Breast epithelium (tissue), 4 donors: ENCODE results near the gene SPG11. TPM values are rescaled to one million over a fixed set of nuclear protein-coding genes. Genes with fewer than 3 reads are reported as not detected.

Source experiments
- DNase-seq, 2 donors: peaks; one replicate each; pipeline ENCODE4 v3.0.0-alpha.2; 2019; ENCODE audit warnings: low spot score in 2 of 2
- H3K27ac ChIP-seq, 2 donors: fragments of 200-600 bp; sonication (generic) in 1 of 2; one replicate each; pipeline ENCODE4 v1.5.1; 2016 to 2019; ENCODE audit warnings: mild to moderate bottlenecking in 1 of 2
- H3K27me3 ChIP-seq, 2 donors: fragments of 200-600 bp; sonication (generic) in 1 of 2; one replicate each; pipeline versions ENCODE4 v1.5.1 to v1.6.0; 2017 to 2019; ENCODE audit warnings: control low read depth in 1 of 2, mild to moderate bottlenecking in 1 of 2
- H3K36me3 ChIP-seq: fragments of 200-600 bp; one replicate; pipeline ENCODE4 v1.5.1; 2019
- H3K4me1 ChIP-seq, 2 donors: fragments of 200-600 bp; sonication (generic); one replicate each; pipeline ENCODE4 v1.5.1; 2016 to 2019; ENCODE audit warnings: control low read depth in 1 of 2
- H3K4me3 ChIP-seq, 3 donors: fragments of 200-600 bp; sonication (generic); 1 replicate in 2 of 3; 2 replicates in 1 of 3; pipeline ENCODE4 v1.5.1; 2016 to 2019; ENCODE audit warnings: mild to moderate bottlenecking in 3 of 3, moderate library complexity in 2 of 3
- H3K9me3 ChIP-seq, 2 donors: fragments of 200-600 bp; sonication (generic) in 1 of 2; one replicate each; pipeline ENCODE4 v1.5.1; 2016 to 2019; ENCODE audit warnings: control low read depth in 1 of 2
- CTCF ChIP-seq, 3 donors: fragments of 450-650 bp; IDR thresholded peaks; one replicate each; pipeline ENCODE4 v1.5.1; 2016 to 2017; ENCODE audit warnings: antibody characterized with exemption in 3 of 3, mild to moderate bottlenecking in 3 of 3, moderate library complexity in 3 of 3
- POLR2A ChIP-seq: fragments of 450-650 bp; IDR thresholded peaks from one replicate; pipeline ENCODE4 v1.6.1; 2016; ENCODE audit warnings: antibody characterized with exemption, mild to moderate bottlenecking, moderate library complexity
- POLR2AphosphoS5 ChIP-seq, 3 donors: sonication (generic); formaldehyde crosslinking; IDR thresholded peaks; one replicate each; pipeline ENCODE4 v1.6.1; 2017; ENCODE audit warnings: antibody characterized with exemption in 3 of 3
- intact Hi-C: fragments of 100-400 bp; cut with DNase I; formaldehyde crosslinking; loops from one replicate; pipeline ENCODE4 v1.15.1; 2023; ENCODE audit warnings: low total_unique reads
- total RNA-seq, 3 donors: library from RNA; depleted of rRNA; stranded (reverse); fragments of >200 nt; gene quantifications; one replicate each; pipeline ENCODE4 v1.1.0, GENCODE V29; 2016

SPG11 gene
- total RNA-seq, 3 donors from 2014 or later = 82.4 to 117 (median 103) TPM

- H3K27ac ChIP-seq = peak overlapping the region; percentile 98 to 99
- peaks cover 0 to 28% of the 10 kb centered on the region in 2 donors for H3K4me1 ChIP-seq
- no peaks in the 10 kb centered on the region for H3K36me3 ChIP-seq
- H3K9me3 ChIP-seq = no peaks in the 10 kb centered on the region
- H3K4me3 ChIP-seq = peak overlapping the region; percentile 68 to 97 (median 78)
- no peak for TF ChIP-seq POLR2A
- TF ChIP-seq POLR2AphosphoS5 (IDR thresholded peaks at IDR 0.05) = no peak
- TF ChIP-seq CTCF (IDR thresholded peaks at IDR 0.05) = peak in 1 of 3 donors; percentile 10
- no peak for DNase-seq
- intact Hi-C loops = no loop called here
- H3K27me3 ChIP-seq = no peaks in the 10 kb centered on the region
Observed at GRCh38 chr15:44537735-44538240, 125.7 kb downstream of the SPG11 start.

- peak within 1 kb of the TSS; percentile 98 to 99 for H3K27ac ChIP-seq
- peaks cover 0 to 24% of the 10 kb centered on the region in 2 donors for H3K4me1 ChIP-seq
- H3K4me3 ChIP-seq = peak within 1 kb of the TSS; percentile 68 to 97 (median 78)
- H3K27me3 ChIP-seq = no peaks in the 10 kb centered on the region
- DNase-seq = peak; percentile 92 to 94
- TF ChIP-seq CTCF (IDR thresholded peaks at IDR 0.05) (no peak), POLR2AphosphoS5 (IDR thresholded peaks at IDR 0.05) (peak in 2 of 3 donors; percentile 31 to 80), POLR2A (peak; percentile 55)
- H3K36me3 ChIP-seq = no peaks in the 10 kb centered on the region
- no peaks in the 10 kb centered on the region for H3K9me3 ChIP-seq
- intact Hi-C loops = no loop called here
Observed at GRCh38 chr15:44536962-44537734, 126.3 kb downstream of the SPG11 start, which contains the start of gene EIF3J. Gene EIF3J (plus strand): TSS chr15:44537147. CDS start chr15:44537195, 48 bp downstream.

- H3K27me3 ChIP-seq = no peaks in the 10 kb centered on the region
- H3K27ac ChIP-seq = peak overlapping the region; percentile 98 to 99
- intact Hi-C loops = no loop called here
- no peaks in the 10 kb centered on the region for H3K9me3 ChIP-seq
- peak; percentile 86 to 87 for DNase-seq
- H3K4me3 ChIP-seq = peak overlapping the region; percentile 68 to 97 (median 78)
- TF ChIP-seq POLR2A (peak; percentile 55), POLR2AphosphoS5 (IDR thresholded peaks at IDR 0.05) (peak; percentile 77 to 85 (median 85)), CTCF (IDR thresholded peaks at IDR 0.05) (peak; percentile 34 to 54 (median 50))
- H3K36me3 ChIP-seq = no peaks in the 10 kb centered on the region
- peaks cover 0 to 17% of the 10 kb centered on the region in 2 donors for H3K4me1 ChIP-seq
Observed at GRCh38 chr15:44536302-44536961, 127.0 kb downstream of the SPG11 start.

GRCh38 chr15:44535523-44536301, 127.8 kb downstream of the SPG11 start:
- no peaks in the 10 kb centered on the region for H3K36me3 ChIP-seq
- peak overlapping the region; percentile 98 to 99 for H3K27ac ChIP-seq
- intact Hi-C loops = no loop called here
- H3K4me1 ChIP-seq = peaks cover 0 to 11% of the 10 kb centered on the region in 2 donors
- no peaks in the 10 kb centered on the region for H3K9me3 ChIP-seq
- no peak for TF ChIP-seq CTCF (IDR thresholded peaks at IDR 0.05)
- no peak for TF ChIP-seq POLR2A
- no peak for TF ChIP-seq POLR2AphosphoS5 (IDR thresholded peaks at IDR 0.05)
- no peaks in the 10 kb centered on the region for H3K27me3 ChIP-seq
- H3K4me3 ChIP-seq = peak overlapping the region; percentile 68 to 97 (median 78)
- no peak for DNase-seq
